H1 (cell line): ENCODE measurements around the gene KLRD1. TPM values are rescaled to one million over a fixed set of nuclear protein-coding genes. Genes with fewer than 3 reads are reported as not detected.

Source experiments
- CTCF ChIA-PET: fragments of 300-600 bp; sonication (Branson Sonifier 250); formaldehyde crosslinking; loops from one replicate; lab custom pipeline; 2021; ENCODE audit not compliant: partially characterized antibody; lab: Charles Lee
- POLR2A ChIA-PET: fragments of 300-600 bp; sonication (Branson Sonifier 250); formaldehyde crosslinking; loops from one replicate; lab custom pipeline; 2021; ENCODE audit warnings: inconsistent platforms; ENCODE audit not compliant: partially characterized antibody; lab: Charles Lee
- DNase-seq, 2 experiments: peaks; one replicate each; pipeline versions ENCODE4 v3.0.0 to v3.0.0-alpha.2; 2010 to 2022; ENCODE audit warnings: low spot score in 2 of 2, low read depth in 1 of 2, mixed read lengths in 1 of 2
- FAIRE-seq: peaks from 2 replicates; lab custom pipeline; 2011; peaks lifted over from hg19 to GRCh38; lab: Jason Lieb, UNC
- H2AFZ ChIP-seq: 2 replicates; pipeline ENCODE4 v1.8.1; 2012; ENCODE audit warnings: low read length, inconsistent platforms
- H2AK5ac ChIP-seq: 2 replicates; pipeline ENCODE4 v1.6.1; 2013; ENCODE audit warnings: low read depth, low read length
- H2BK120ac ChIP-seq: replicated peaks from 2 replicates; pipeline ENCODE3; 2013; ENCODE audit warnings: low read depth, low read length, inconsistent platforms
- H2BK12ac ChIP-seq: 2 replicates; pipeline ENCODE4 v1.6.1; 2013; ENCODE audit warnings: low read depth, low read length
- H2BK15ac ChIP-seq: 2 replicates; pipeline ENCODE4 v1.6.1; 2013; ENCODE audit warnings: low read length
- H2BK20ac ChIP-seq: 2 replicates; pipeline ENCODE4 v1.6.1; 2013; ENCODE audit warnings: low read length
- H2BK5ac ChIP-seq: 2 replicates; pipeline ENCODE4 v1.6.1; 2013; ENCODE audit warnings: low read depth, low read length
- H3K14ac ChIP-seq: 2 replicates; pipeline ENCODE4 v1.6.1; 2013; ENCODE audit warnings: inconsistent platforms; ENCODE audit not compliant: insufficient read length
- H3K18ac ChIP-seq: 2 replicates; pipeline ENCODE4 v1.6.1; 2013; ENCODE audit warnings: low read length; ENCODE audit errors: extremely low read depth
- H3K23ac ChIP-seq: 2 replicates; pipeline ENCODE4 v1.6.1; 2013; ENCODE audit warnings: inconsistent platforms; ENCODE audit not compliant: insufficient read length
- H3K23me2 ChIP-seq: 2 replicates; pipeline ENCODE4 v1.6.1; 2013; ENCODE audit warnings: low read depth, low read length
- H3K27ac ChIP-seq: 2 replicates; pipeline ENCODE4 v1.6.1; 2011; ENCODE audit warnings: low read depth, low read length, inconsistent platforms
- H3K27me3 ChIP-seq, 4 experiments: replicated peaks in 1 of 4; 1 replicate in 1 of 4; 2 replicates in 3 of 4; pipeline versions ENCODE4 v1.6.1 to v1.8.1; 2011 to 2013; ENCODE audit warnings: low read length in 3 of 4, mild to moderate bottlenecking in 3 of 4, inconsistent platforms in 2 of 4, mixed read lengths in 2 of 4, moderate library complexity in 1 of 4; ENCODE audit not compliant: control insufficient read depth in 3 of 4, insufficient read depth in 3 of 4; ENCODE audit errors: extremely low read depth in 1 of 4
- H3K36me3 ChIP-seq, 4 experiments: 2 replicates each; pipeline versions ENCODE4 v1.6.1 to v1.8.1; 2011 to 2013; ENCODE audit warnings: mild to moderate bottlenecking in 4 of 4, low read length in 3 of 4, moderate library complexity in 2 of 4, control low read depth in 1 of 4, inconsistent platforms in 1 of 4; ENCODE audit not compliant: insufficient read depth in 4 of 4, control insufficient read depth in 2 of 4
- H3K4ac ChIP-seq: replicated peaks from 2 replicates; pipeline ENCODE3; 2013; ENCODE audit warnings: low read length, low read depth, mixed read lengths, inconsistent platforms; ENCODE audit not compliant: insufficient read length
- H3K4me1 ChIP-seq, 4 experiments: replicated peaks in 1 of 4; 1 replicate in 1 of 4; 2 replicates in 3 of 4; pipeline versions ENCODE4 v1.6.1 to v1.8.1; 2011 to 2013; ENCODE audit warnings: low read length in 3 of 4, inconsistent platforms in 2 of 4, mixed read lengths in 1 of 4; ENCODE audit not compliant: insufficient read depth in 4 of 4, control insufficient read depth in 3 of 4
- H3K4me2 ChIP-seq, 2 experiments: 2 replicates each; pipeline versions ENCODE4 v1.6.1 to v1.8.1; 2011 to 2013; ENCODE audit warnings: low read depth in 2 of 2, low read length in 2 of 2, control low read depth in 1 of 2, inconsistent platforms in 1 of 2, mild to moderate bottlenecking in 1 of 2; ENCODE audit not compliant: insufficient read depth in 1 of 2
- H3K4me3 ChIP-seq, 4 experiments: fragments of 200-600, 300-600 bp in 1 of 4; sonication (generic), shearing (Covaris generic), sonication (Bioruptor Twin) in 1 of 4; 2 replicates each; pipeline versions ENCODE4 v1.5.1 to v1.8.1; 2011 to 2016; ENCODE audit warnings: low read length in 4 of 4, low read depth in 3 of 4, control low read depth in 2 of 4, inconsistent platforms in 2 of 4, mild to moderate bottlenecking in 2 of 4, mixed read lengths in 1 of 4, moderate library complexity in 1 of 4; ENCODE audit not compliant: insufficient read depth in 2 of 4; ENCODE audit errors: extremely low read depth in 1 of 4
- H3K56ac ChIP-seq: replicated peaks from 2 replicates; pipeline ENCODE3; 2013; ENCODE audit warnings: low read depth, mild to moderate bottlenecking, mixed read lengths, low read length, inconsistent platforms; ENCODE audit not compliant: insufficient read length
- H3K79me1 ChIP-seq: 2 replicates; pipeline ENCODE4 v1.6.1; 2013; ENCODE audit warnings: low read depth, low read length, control low read depth
- H3K79me2 ChIP-seq, 2 experiments: 2 replicates each; pipeline versions ENCODE4 v1.6.1 to v1.8.1; 2012 to 2013; ENCODE audit warnings: low read length in 2 of 2, mild to moderate bottlenecking in 2 of 2, inconsistent platforms in 1 of 2; ENCODE audit not compliant: insufficient read depth in 2 of 2, control insufficient read depth in 1 of 2
- H3K9ac ChIP-seq, 4 experiments: replicated peaks in 1 of 4; 1 replicate in 1 of 4; 2 replicates in 3 of 4; pipeline versions ENCODE4 v1.6.1 to v1.8.1; 2011 to 2013; ENCODE audit warnings: low read depth in 3 of 4, low read length in 3 of 4, control low read depth in 2 of 4, mild to moderate bottlenecking in 2 of 4, moderate library complexity in 2 of 4, inconsistent platforms in 1 of 4; ENCODE audit errors: extremely low read depth in 1 of 4
- H3K9me3 ChIP-seq, 2 experiments: 2 replicates each; pipeline versions ENCODE4 v1.6.1 to v1.8.1; 2012 to 2013; ENCODE audit warnings: mild to moderate bottlenecking in 2 of 2, moderate library complexity in 2 of 2, control low read depth in 1 of 2, inconsistent platforms in 1 of 2, low read depth in 1 of 2, low read length in 1 of 2, mixed read lengths in 1 of 2; ENCODE audit not compliant: insufficient read depth in 2 of 2
- H4K20me1 ChIP-seq, 2 experiments: replicated peaks in 1 of 2; 2 replicates each; pipeline versions ENCODE3 to v1.8.1; 2011 to 2013; ENCODE audit warnings: inconsistent platforms in 2 of 2, low read length in 2 of 2, mild to moderate bottlenecking in 1 of 2; ENCODE audit not compliant: insufficient read depth in 2 of 2, control insufficient read depth in 1 of 2
- H4K5ac ChIP-seq: 2 replicates; pipeline ENCODE4 v1.6.1; 2013; ENCODE audit warnings: low read length, low read depth, mixed read lengths, inconsistent platforms; ENCODE audit not compliant: insufficient read length
- H4K8ac ChIP-seq: 2 replicates; pipeline ENCODE4 v1.8.0; 2013; ENCODE audit warnings: mild to moderate bottlenecking, moderate library complexity, low read length, inconsistent platforms; ENCODE audit not compliant: insufficient read depth; ENCODE audit errors: extremely low read depth
- H4K91ac ChIP-seq: replicated peaks from 2 replicates; pipeline ENCODE3; 2013; ENCODE audit warnings: low read length, mixed read lengths, inconsistent platforms; ENCODE audit not compliant: insufficient read length
- BRCA1 ChIP-seq: IDR thresholded peaks from 2 replicates; pipeline ENCODE4 v1.6.1; 2012; ENCODE audit warnings: low read depth, low read length, improper control_type of control experiment
- CHD1 ChIP-seq: IDR thresholded peaks from 2 replicates; pipeline ENCODE4 v1.6.1; 2012; ENCODE audit warnings: low read depth, low read length, improper control_type of control experiment
- CHD2 ChIP-seq: IDR thresholded peaks from 2 replicates; pipeline ENCODE4 v1.6.1; 2012; ENCODE audit warnings: low read length, improper control_type of control experiment
- CREB1 ChIP-seq: IDR thresholded peaks from 2 replicates; pipeline ENCODE4 v1.6.1; 2012; ENCODE audit warnings: inconsistent platforms
- GABPA ChIP-seq: IDR thresholded peaks from 2 replicates; pipeline ENCODE4 v1.6.1; 2011; ENCODE audit warnings: mild to moderate bottlenecking, low read length, moderate library complexity, borderline replicate concordance; ENCODE audit not compliant: insufficient read depth
- MAFK ChIP-seq: IDR thresholded peaks from 2 replicates; pipeline ENCODE4 v1.6.1; 2012; ENCODE audit warnings: low read depth, mild to moderate bottlenecking, improper control_type of control experiment, low read length
- MAX ChIP-seq: IDR thresholded peaks from 2 replicates; pipeline ENCODE4 v1.6.1; 2012; ENCODE audit warnings: inconsistent platforms
- SIX5 ChIP-seq: IDR thresholded peaks from 2 replicates; pipeline ENCODE4 v1.6.1; 2011; ENCODE audit warnings: mild to moderate bottlenecking, low read depth, low read length
- YY1 ChIP-seq: IDR thresholded peaks from 2 replicates; pipeline ENCODE4 v1.6.1; 2011; ENCODE audit warnings: low read depth, mild to moderate bottlenecking, low read length
- WGBS, 2 experiments: shearing (Covaris generic) in 1 of 2; methylation state at CpG; one replicate each; pipeline versions ENCODE4 v1.1.6 to v1.1.7; 2013 to 2015; ENCODE audit warnings: low lambda C conversion rate in 2 of 2, mixed read lengths in 2 of 2, inconsistent platforms in 1 of 2, low coverage in 1 of 2, missing lambda C conversion rate in 1 of 2; ENCODE audit not compliant: insufficient replicate concordance in 2 of 2, insufficient coverage in 1 of 2, insufficient read length in 1 of 2; ENCODE audit errors: extremely low coverage in 1 of 2, missing lambda C conversion rate in 1 of 2; 5-methylcytosine and 5-hydroxymethylcytosine counted together
- polyA plus RNA-seq, 7 experiments: library from polyadenylated mRNA; depleted of rRNA in 3 of 7; stranded (reverse) in 5 of 7; unstranded in 2 of 7; fragments of >200 nt in 5 of 7; fragments of 200-250 nt in 2 of 7; gene quantifications; 1 replicate in 5 of 7; 2 replicates in 1 of 7; 4 replicates in 1 of 7; pipeline versions ENCODE4 v1.2.1 to v1.2.3, GENCODE V29; 2011 to 2013; ENCODE audit warnings: missing spikeins in 2 of 7, mixed read lengths in 2 of 7
- total RNA-seq: library from RNA; stranded (reverse); fragmentation: NEBNext Ultra II Directional; extraction: Animal tissue kit (Norgen Biotek cat#: 25700); gene quantifications from 2 replicates; pipeline ENCODE4 v1.2.1, GENCODE V29; 2021

Gene KLRD1
- total and polyA plus RNA-seq, 2 of the 8 experiments (the other 6 are each of a cell fraction or from before 2014, with no cell fraction given) = under 0.01 to 0.06 TPM

- no peak overlapping the region for H3K27ac ChIP-seq
- H4K5ac ChIP-seq = no peak overlapping the region
- no peak overlapping the region for H3K9ac ChIP-seq
- no peak overlapping the region for H3K56ac ChIP-seq
- H3K23me2 ChIP-seq = no peaks in the 10 kb centered on the region
- no peak for DNase-seq
- no peak overlapping the region for H2AFZ ChIP-seq
- no peak overlapping the region for H3K4me2 ChIP-seq
- no peak overlapping the region for H2BK120ac ChIP-seq
- no peak overlapping the region for H3K18ac ChIP-seq
- ChIA-PET CTCF (interaction anchor here (1.5 to 2.0 kb wide), 2 partner anchors 9 to 24 kb away, joined by 5 to 7 read pairs; no protein-coding TSS in a partner anchor), POLR2A (no interaction called here)
- FAIRE-seq = no peak
- no peaks in the 10 kb centered on the region for H3K36me3 ChIP-seq
- no peak overlapping the region for H2BK5ac ChIP-seq
- H3K4me1 ChIP-seq = no peaks in the 10 kb centered on the region
- no peak overlapping the region for H3K4ac ChIP-seq
- no peak overlapping the region for H2AK5ac ChIP-seq
- no peak overlapping the region for H3K4me3 ChIP-seq
- no peaks in the 10 kb centered on the region for H3K79me2 ChIP-seq
- no peak overlapping the region for H2BK12ac ChIP-seq
- no peak overlapping the region for H2BK15ac ChIP-seq
- peaks cover 0 to 6% of the 10 kb centered on the region in 2 experiments; a peak in 1 of 4 replicates for H3K9me3 ChIP-seq
- H3K79me1 ChIP-seq = no peaks in the 10 kb centered on the region
- no peaks in the 10 kb centered on the region for H3K27me3 ChIP-seq
- H4K20me1 ChIP-seq = no peaks in the 10 kb centered on the region
- H2BK20ac ChIP-seq = no peak overlapping the region
- H4K8ac ChIP-seq = no peak overlapping the region
- H3K14ac ChIP-seq = no peak overlapping the region
- H4K91ac ChIP-seq = no peak overlapping the region
- no peak overlapping the region for H3K23ac ChIP-seq
- WGBS, 2 experiments = 89% methylated on average over 1 of the region's 1 CpG; no CpG with 5 or more reads in 1 of the 2 experiments
- TF ChIP-seq CHD2 = no peak
- TF ChIP-seq GABPA = no peak
- TF ChIP-seq CREB1 = no peak
- TF ChIP-seq BRCA1 = no peak
- no peak for TF ChIP-seq MAFK
- no peak for TF ChIP-seq SIX5
- TF ChIP-seq CHD1 = no peak
- no peak for TF ChIP-seq YY1
- no peak for TF ChIP-seq MAX
Measured at GRCh38 chr12:10341892-10342509, 34.3 kb downstream of the KLRD1 start.
